Keratinocyte (primary cell): ENCODE results near the gene LILRB4. TPM values are rescaled to one million over a fixed set of nuclear protein-coding genes. Genes with fewer than 3 reads are reported as not detected.

Source experiments
- DNase-seq: peaks from one replicate; pipeline ENCODE4 v3.0.0-alpha.2; 2011; ENCODE audit warnings: low read depth, missing footprints, low spot score
- FAIRE-seq: peaks from 2 replicates; lab custom pipeline; 2011; peaks lifted over from hg19 to GRCh38; lab: Jason Lieb, UNC
- H2AFZ ChIP-seq: 2 replicates; pipeline ENCODE4 v1.6.0; 2012; ENCODE audit warnings: low read length, control low read depth, inconsistent platforms; ENCODE audit not compliant: control insufficient read depth
- H3K27ac ChIP-seq: 2 replicates; pipeline ENCODE4 v1.5.1; 2011; ENCODE audit warnings: low read length; ENCODE audit not compliant: control insufficient read depth, insufficient read depth
- H3K27me3 ChIP-seq: 3 replicates; pipeline ENCODE4 v1.6.0; 2011; ENCODE audit warnings: low read length; ENCODE audit not compliant: control insufficient read depth, insufficient read depth; ENCODE audit errors: extremely low read depth
- H3K36me3 ChIP-seq, 2 experiments: 2 replicates in 1 of 2; 3 replicates in 1 of 2; pipeline ENCODE4 v1.5.1; 2011; ENCODE audit warnings: low read length in 2 of 2, mild to moderate bottlenecking in 1 of 2; ENCODE audit not compliant: control insufficient read depth in 2 of 2, insufficient read depth in 2 of 2; ENCODE audit errors: extremely low read depth in 1 of 2
- H3K4me1 ChIP-seq: 3 replicates; pipeline ENCODE4 v1.5.1; 2011; ENCODE audit warnings: low read length; ENCODE audit not compliant: control insufficient read depth, insufficient read depth; ENCODE audit errors: extremely low read depth
- H3K4me2 ChIP-seq: 3 replicates; pipeline ENCODE4 v1.6.0; 2011; ENCODE audit warnings: low read depth, low read length; ENCODE audit not compliant: control insufficient read depth, insufficient read depth; ENCODE audit errors: extremely low read depth
- H3K4me3 ChIP-seq, 3 experiments: fragments of 200-600 bp in 1 of 3; sonication (generic) in 1 of 3; 2 replicates in 2 of 3; 3 replicates in 1 of 3; pipeline ENCODE4 v1.5.1; 2011 to 2016; ENCODE audit warnings: low read length in 3 of 3, mild to moderate bottlenecking in 3 of 3, control low read depth in 2 of 3, inconsistent platforms in 1 of 3, low read depth in 1 of 3, mixed read lengths in 1 of 3, mixed run types in 1 of 3, moderate library complexity in 1 of 3; ENCODE audit not compliant: control insufficient read depth in 2 of 3, insufficient read depth in 2 of 3; ENCODE audit errors: extremely low read depth in 1 of 3
- H3K79me2 ChIP-seq: 2 replicates; pipeline ENCODE4 v1.6.0; 2012; ENCODE audit warnings: low read length; ENCODE audit not compliant: control insufficient read depth, insufficient read depth
- H3K9ac ChIP-seq: 3 replicates; pipeline ENCODE4 v1.6.0; 2011; ENCODE audit warnings: low read length; ENCODE audit not compliant: control insufficient read depth, insufficient read depth; ENCODE audit errors: extremely low read depth
- H3K9me1 ChIP-seq: 3 replicates; pipeline ENCODE4 v1.6.0; 2011; ENCODE audit warnings: low read length; ENCODE audit not compliant: control insufficient read depth, insufficient read depth; ENCODE audit errors: extremely low read depth
- H3K9me3 ChIP-seq: 2 replicates; pipeline ENCODE4 v1.5.1; 2012; ENCODE audit warnings: low read depth, low read length; ENCODE audit not compliant: control insufficient read depth
- H4K20me1 ChIP-seq: 3 replicates; pipeline ENCODE4 v1.6.0; 2011; ENCODE audit warnings: low read length; ENCODE audit not compliant: control insufficient read depth, insufficient read depth; ENCODE audit errors: extremely low read depth
- CTCF ChIP-seq, 3 experiments: IDR thresholded peaks in 1 of 3; conservative IDR thresholded peaks in 1 of 3; optimal IDR thresholded peaks in 1 of 3; 2 replicates in 2 of 3; 3 replicates in 1 of 3; pipeline versions ENCODE3 to v1.5.1; 2011; ENCODE audit warnings: low read length in 3 of 3, mild to moderate bottlenecking in 3 of 3, moderate library complexity in 2 of 3, control low read depth in 1 of 3, inconsistent platforms in 1 of 3; ENCODE audit not compliant: insufficient read depth in 2 of 3; ENCODE audit errors: extremely low read depth in 1 of 3
- EZH2 ChIP-seq: IDR thresholded peaks from one replicate; pipeline ENCODE4 v1.6.1; 2012; ENCODE audit warnings: inconsistent platforms, mild to moderate bottlenecking, low read length, moderate library complexity
- dilution Hi-C: fragments of 300-500 bp; cut with MboI; formaldehyde crosslinking; loops from one replicate; pipeline ENCODE4 v1.7.0; 2020; ENCODE audit warnings: low sequenced_read_pairs; ENCODE audit not compliant: extremely low pct_ligation_motif_present
- polyA plus RNA-seq, 5 experiments: library from polyadenylated mRNA; depleted of rRNA in 3 of 5; stranded (reverse) in 3 of 5; stranded (forward) in 1 of 5; unstranded in 1 of 5; fragments of >200 nt; gene quantifications; 1 replicate in 1 of 5; 2 replicates in 3 of 5; 3 replicates in 1 of 5; pipeline versions ENCODE4 v1.2.1 to v1.2.3, GENCODE V29; 2011 to 2012; ENCODE audit warnings: missing spikeins in 2 of 5, low read depth in 1 of 5, low replicate concordance in 1 of 5

Gene LILRB4
- polyA plus RNA-seq, 1 donor (not counting 4 experiments of a cell fraction or from before 2014, with no cell fraction given): not detected

DNA sequence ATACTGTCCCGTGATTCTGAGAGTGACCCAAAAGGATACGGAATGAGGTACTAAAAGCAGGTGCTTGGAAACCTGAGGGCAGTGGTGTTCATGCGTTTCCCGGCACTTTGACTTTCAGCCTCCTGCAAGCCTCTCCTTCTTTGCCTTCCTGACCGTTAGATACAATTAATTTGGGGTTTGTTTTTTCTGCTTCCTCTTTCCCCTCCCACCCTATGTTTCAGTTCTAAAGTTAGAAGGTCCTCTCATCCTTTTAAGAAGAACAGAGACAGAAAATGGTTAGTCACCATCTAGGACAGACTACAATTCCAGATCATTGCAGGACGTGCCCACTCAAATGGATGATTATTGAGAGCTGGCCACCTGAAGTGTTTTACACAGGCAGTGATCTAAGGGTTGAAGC is 1.8 kb upstream of the LILRB4 start:
- dilution Hi-C loops: no loop called here
- FAIRE-seq: no peak

DNA sequence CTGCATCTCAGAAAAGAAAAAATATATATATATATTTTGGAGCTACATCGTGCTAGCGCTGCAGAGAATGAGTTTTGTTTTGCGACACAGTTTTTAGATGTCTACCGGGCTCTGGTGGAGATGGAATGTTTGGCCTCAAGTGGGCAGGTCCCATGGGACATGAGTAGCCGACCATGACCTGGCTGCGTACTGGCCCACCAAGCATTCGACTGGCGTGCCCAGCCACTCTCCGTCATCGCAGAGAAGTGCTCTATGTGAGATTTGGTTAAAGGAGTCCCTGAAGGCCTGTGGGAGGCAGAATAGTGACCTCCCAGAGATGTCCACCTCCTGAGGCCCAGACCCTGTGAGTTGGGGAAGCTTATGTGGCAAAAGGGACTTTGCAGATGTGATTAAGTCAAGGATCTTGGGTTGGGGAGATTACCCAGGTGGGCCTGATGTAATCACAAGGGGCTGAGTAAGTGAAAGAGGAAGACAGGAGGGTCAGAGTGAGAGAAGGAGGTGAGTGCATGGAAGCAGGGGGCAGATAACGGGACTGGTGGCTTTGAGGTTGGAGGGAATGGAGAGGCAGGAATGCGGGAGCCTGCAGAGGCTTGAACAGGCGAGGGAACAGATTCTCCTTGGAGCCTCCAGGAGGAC is 821 bp upstream of the LILRB4 start:
- Histone ChIP-seq H3K27ac (no peak overlapping the region), H3K4me3 (no peak overlapping the region), H3K79me2 (no peaks in the 10 kb centered on the region), H3K9ac (no peak overlapping the region), H4K20me1 (no peaks in the 10 kb centered on the region), H2AFZ (no peak overlapping the region), H3K27me3 (no peaks in the 10 kb centered on the region), H3K4me2 (no peak overlapping the region), H3K9me1 (no peaks in the 10 kb centered on the region), H3K36me3 (no peaks in the 10 kb centered on the region), H3K4me1 (no peaks in the 10 kb centered on the region), H3K9me3 (peaks cover 7% of the 10 kb centered on the region)
- dilution Hi-C loops: no loop called here
- TF ChIP-seq EZH2 (no peak), CTCF (optimal IDR thresholded peaks at IDR 0.05 in 1 of 3, IDR thresholded peaks at IDR 0.05 in 1 of 3, conservative IDR thresholded peaks at IDR 0.05 in 1 of 3; ENCODE audit: extremely low read depth in 1 of 3, insufficient read depth in 2 of 3, low read length in 3 of 3) (no peak)
- FAIRE-seq: no peak
- DNase-seq: no peak

More for the DNA sequence above, 1.8 kb upstream of the LILRB4 start:
- no peak for DNase-seq
- TF ChIP-seq CTCF (optimal IDR thresholded peaks at IDR 0.05 in 1 of 3, IDR thresholded peaks at IDR 0.05 in 1 of 3, conservative IDR thresholded peaks at IDR 0.05 in 1 of 3; ENCODE audit: extremely low read depth in 1 of 3, insufficient read depth in 2 of 3, low read length in 3 of 3): no peak
- no peak for TF ChIP-seq EZH2
- H4K20me1 ChIP-seq: no peaks in the 10 kb centered on the region
- H3K9ac ChIP-seq: no peak overlapping the region
- no peaks in the 10 kb centered on the region for H3K27me3 ChIP-seq
- no peaks in the 10 kb centered on the region for H3K79me2 ChIP-seq
- no peak overlapping the region for H3K4me3 ChIP-seq
- H3K27ac ChIP-seq: no peak overlapping the region
- H2AFZ ChIP-seq: no peak overlapping the region
- H3K9me1 ChIP-seq: no peaks in the 10 kb centered on the region
- no peaks in the 10 kb centered on the region for H3K36me3 ChIP-seq
- H3K4me2 ChIP-seq: no peak overlapping the region
- H3K9me3 ChIP-seq: peaks cover 7% of the 10 kb centered on the region
- H3K4me1 ChIP-seq: no peaks in the 10 kb centered on the region
